PC-3 (cell line): ENCODE measurements around the gene NHSL1.

Source experiments
- EZH2 ChIP-seq: fragments of 300-600 bp; sonication (generic); IDR thresholded peaks from one replicate; pipeline ENCODE4 v1.6.1; 2017; ENCODE audit warnings: antibody characterized with exemption, mild to moderate bottlenecking, low read length; ENCODE audit not compliant: unreplicated experiment
- EZH2phosphoT487 ChIP-seq: fragments of 300-600 bp; sonication (generic); IDR thresholded peaks from 2 replicates; pipeline ENCODE4 v1.6.1; 2018; ENCODE audit warnings: mild to moderate bottlenecking, antibody characterized with exemption, low read length, borderline replicate concordance

- TF ChIP-seq EZH2phosphoT487 (no peak), EZH2 (no peak)
Observed at GRCh38 chr6:138416206-138416605, 83.1 kb downstream of the NHSL1 start.
